ENCODE results near the gene FAR1.
A peak's percentile ranks its signal among the peaks of the same experiment; 100 is the strongest.

Gene FAR1

GRCh38 chr11:13680501-13681264 is 12.2 kb downstream of the FAR1 start:
- H3K27me3 Mint-ChIP-seq: no peaks in the 10 kb centered on the region
- H3K36me3 Mint-ChIP-seq (ENCODE audit: low read depth): peaks cover 8% of the 10 kb centered on the region
- H3K4me3 Mint-ChIP-seq: no peak overlapping the region
- H3K27ac Mint-ChIP-seq: peak overlapping the region; percentile 79
- peaks cover 52% of the 10 kb centered on the region for H3K4me1 Mint-ChIP-seq (ENCODE audit: low read depth)
- intact Hi-C loops (cut with micrococcal nuclease): no loop called here
- H3K9me3 Mint-ChIP-seq: peaks cover 11% of the 10 kb centered on the region

- intact Hi-C loops (cut with micrococcal nuclease): no loop called here
- H3K4me1 Mint-ChIP-seq (ENCODE audit: low read depth): peaks cover 57% of the 10 kb centered on the region
- H3K9me3 Mint-ChIP-seq: peaks cover 11% of the 10 kb centered on the region
- peak overlapping the region; percentile 79 for H3K27ac Mint-ChIP-seq
- H3K4me3 Mint-ChIP-seq: no peak overlapping the region
- H3K27me3 Mint-ChIP-seq: no peaks in the 10 kb centered on the region
- H3K36me3 Mint-ChIP-seq (ENCODE audit: low read depth): peaks cover 14% of the 10 kb centered on the region
Measured at GRCh38 chr11:13681446-13681845, 13.0 kb downstream of the FAR1 start.

- peaks cover 11% of the 10 kb centered on the region for H3K9me3 Mint-ChIP-seq
- H3K36me3 Mint-ChIP-seq (ENCODE audit: low read depth): peaks cover 14% of the 10 kb centered on the region
- peaks cover 51% of the 10 kb centered on the region for H3K4me1 Mint-ChIP-seq (ENCODE audit: low read depth)
- H3K4me3 Mint-ChIP-seq: no peak overlapping the region
- no peaks in the 10 kb centered on the region for H3K27me3 Mint-ChIP-seq
- intact Hi-C loops (cut with micrococcal nuclease): no loop called here
- H3K27ac Mint-ChIP-seq: peak overlapping the region; percentile 65
Measured at GRCh38 chr11:13682212-13682611, 13.7 kb downstream of the FAR1 start.

GRCh38 chr11:13685461-13686108 is 17.1 kb downstream of the FAR1 start:
- intact Hi-C loops (cut with micrococcal nuclease): no loop called here
- Mint-ChIP-seq H3K4me3 (no peak overlapping the region), H3K27me3 (no peaks in the 10 kb centered on the region), H3K36me3 (ENCODE audit: low read depth) (peaks cover 26% of the 10 kb centered on the region), H3K4me1 (ENCODE audit: low read depth) (peaks cover 54% of the 10 kb centered on the region), H3K9me3 (peaks cover 4% of the 10 kb centered on the region), H3K27ac (peak overlapping the region; percentile 51)

- intact Hi-C loops (cut with micrococcal nuclease): no loop called here
- no peak overlapping the region for H3K27ac Mint-ChIP-seq
- no peaks in the 10 kb centered on the region for H3K9me3 Mint-ChIP-seq
- H3K27me3 Mint-ChIP-seq: no peaks in the 10 kb centered on the region
- peaks cover 26% of the 10 kb centered on the region for H3K36me3 Mint-ChIP-seq (ENCODE audit: low read depth)
- no peak overlapping the region for H3K4me3 Mint-ChIP-seq
- peaks cover 51% of the 10 kb centered on the region for H3K4me1 Mint-ChIP-seq (ENCODE audit: low read depth)
Measured at GRCh38 chr11:13686776-13687175, 18.3 kb downstream of the FAR1 start.

- H3K27me3 Mint-ChIP-seq: no peaks in the 10 kb centered on the region
- H3K9me3 Mint-ChIP-seq: no peaks in the 10 kb centered on the region
- peaks cover 50% of the 10 kb centered on the region for H3K4me1 Mint-ChIP-seq (ENCODE audit: low read depth)
- intact Hi-C loops (cut with micrococcal nuclease): no loop called here
- no peak overlapping the region for H3K27ac Mint-ChIP-seq
- peaks cover 26% of the 10 kb centered on the region for H3K36me3 Mint-ChIP-seq (ENCODE audit: low read depth)
- no peak overlapping the region for H3K4me3 Mint-ChIP-seq
Measured at GRCh38 chr11:13687271-13687670, 18.8 kb downstream of the FAR1 start.

GRCh38 chr11:13691286-13691899 is 22.9 kb downstream of the FAR1 start:
- no peak overlapping the region for H3K27ac Mint-ChIP-seq
- H3K9me3 Mint-ChIP-seq: no peaks in the 10 kb centered on the region
- H3K36me3 Mint-ChIP-seq (ENCODE audit: low read depth): peaks cover 32% of the 10 kb centered on the region
- H3K4me3 Mint-ChIP-seq: no peak overlapping the region
- no peaks in the 10 kb centered on the region for H3K27me3 Mint-ChIP-seq
- intact Hi-C loops (cut with micrococcal nuclease): no loop called here
- peaks cover 39% of the 10 kb centered on the region for H3K4me1 Mint-ChIP-seq (ENCODE audit: low read depth)

GRCh38 chr11:13692172-13692571 is 23.7 kb downstream of the FAR1 start:
- Mint-ChIP-seq H3K9me3 (no peaks in the 10 kb centered on the region), H3K27ac (no peak overlapping the region), H3K4me1 (ENCODE audit: low read depth) (peaks cover 42% of the 10 kb centered on the region), H3K27me3 (no peaks in the 10 kb centered on the region), H3K4me3 (no peak overlapping the region), H3K36me3 (ENCODE audit: low read depth) (peaks cover 39% of the 10 kb centered on the region)
- intact Hi-C loops (cut with micrococcal nuclease): no loop called here

GRCh38 chr11:13694115-13694514 is 25.6 kb downstream of the FAR1 start:
- no peak overlapping the region for H3K4me3 Mint-ChIP-seq
- no peaks in the 10 kb centered on the region for H3K9me3 Mint-ChIP-seq
- H3K4me1 Mint-ChIP-seq (ENCODE audit: low read depth): peaks cover 51% of the 10 kb centered on the region
- no peaks in the 10 kb centered on the region for H3K27me3 Mint-ChIP-seq
- intact Hi-C loops (cut with micrococcal nuclease): no loop called here
- H3K36me3 Mint-ChIP-seq (ENCODE audit: low read depth): peaks cover 53% of the 10 kb centered on the region
- no peak overlapping the region for H3K27ac Mint-ChIP-seq

- H3K4me1 Mint-ChIP-seq (ENCODE audit: low read depth): peaks cover 35% of the 10 kb centered on the region
Measured at GRCh38 chr11:13695886-13696285, 27.4 kb downstream of the FAR1 start.

GRCh38 chr11:13697710-13698109 is 29.2 kb downstream of the FAR1 start:
- intact Hi-C loops (cut with micrococcal nuclease): no loop called here
- H3K4me1 Mint-ChIP-seq (ENCODE audit: low read depth): peaks cover 31% of the 10 kb centered on the region
- no peaks in the 10 kb centered on the region for H3K9me3 Mint-ChIP-seq
- peaks cover 57% of the 10 kb centered on the region for H3K36me3 Mint-ChIP-seq (ENCODE audit: low read depth)
- H3K27me3 Mint-ChIP-seq: no peaks in the 10 kb centered on the region
- H3K4me3 Mint-ChIP-seq: no peak overlapping the region
- peak overlapping the region; percentile 1 for H3K27ac Mint-ChIP-seq

More at GRCh38 chr11:13695886-13696285, 27.4 kb downstream of the FAR1 start:
- H3K36me3 Mint-ChIP-seq (ENCODE audit: low read depth): peaks cover 52% of the 10 kb centered on the region
- no peak overlapping the region for H3K4me3 Mint-ChIP-seq
- no peaks in the 10 kb centered on the region for H3K27me3 Mint-ChIP-seq
- intact Hi-C loops (cut with micrococcal nuclease): no loop called here
- H3K27ac Mint-ChIP-seq: no peak overlapping the region
- no peaks in the 10 kb centered on the region for H3K9me3 Mint-ChIP-seq

GRCh38 chr11:13698132-13698531 is 29.7 kb downstream of the FAR1 start:
- Mint-ChIP-seq H3K36me3 (ENCODE audit: low read depth) (peaks cover 61% of the 10 kb centered on the region), H3K27me3 (no peaks in the 10 kb centered on the region), H3K4me3 (no peak overlapping the region), H3K4me1 (ENCODE audit: low read depth) (peaks cover 26% of the 10 kb centered on the region), H3K9me3 (no peaks in the 10 kb centered on the region), H3K27ac (no peak overlapping the region)
- intact Hi-C loops (cut with micrococcal nuclease): no loop called here

- Mint-ChIP-seq H3K4me1 (ENCODE audit: low read depth) (peaks cover 17% of the 10 kb centered on the region), H3K36me3 (ENCODE audit: low read depth) (peaks cover 71% of the 10 kb centered on the region), H3K4me3 (no peak overlapping the region), H3K27ac (no peak overlapping the region), H3K27me3 (no peaks in the 10 kb centered on the region), H3K9me3 (no peaks in the 10 kb centered on the region)
- intact Hi-C loops (cut with micrococcal nuclease): no loop called here
Measured at GRCh38 chr11:13699041-13699440, 30.6 kb downstream of the FAR1 start.

- Mint-ChIP-seq H3K9me3 (no peaks in the 10 kb centered on the region), H3K36me3 (ENCODE audit: low read depth) (peaks cover 71% of the 10 kb centered on the region), H3K27ac (no peak overlapping the region), H3K27me3 (no peaks in the 10 kb centered on the region), H3K4me1 (ENCODE audit: low read depth) (peaks cover 14% of the 10 kb centered on the region), H3K4me3 (no peak overlapping the region)
- intact Hi-C loops (cut with micrococcal nuclease): no loop called here
Measured at GRCh38 chr11:13699870-13700269, 31.4 kb downstream of the FAR1 start.

Data from dendritic cell treated with granulocyte-macrophage colony-stimulating factor and Interleukin-4, amounts not matched to agents 40 ng/mL and 50 ng/mL, for 4 days (primary cell).